Measurements from ENCODE around the gene TMEM125. TPM values are rescaled to one million over a fixed set of nuclear protein-coding genes. Genes with fewer than 3 reads are reported as not detected.
A peak's percentile ranks its signal among the peaks of the same experiment; 100 is the strongest.

TMEM125 gene
- total and polyA plus RNA-seq, 9 of the 15 experiments (the other 6 are each of a cell fraction or from before 2014, with no cell fraction given), result 0.07 to 0.08 TPM; not detected in 7

- TF ChIP-seq ZBTB40 (IDR thresholded peaks at IDR 0.05) (no peak), ZBTB40 (CRISPR knock-in tag; IDR thresholded peaks at IDR 0.05) (no peak), CBX2 (IDR thresholded peaks at IDR 0.05; ENCODE audit: insufficient read depth, low read length, poor library complexity, severe bottlenecking) (no peak), MAZ (CRISPR knock-in tag; conservative IDR thresholded peaks at IDR 0.05 in 1 of 2, IDR thresholded peaks at IDR 0.05 in 1 of 2) (peak in 1 of 2 experiments; percentile 42; a peak in 1 of 4 replicates), REST (IDR thresholded peaks at IDR 0.05; ENCODE audit: borderline replicate concordance) (peak; percentile 85), REST (CRISPR knock-in tag; IDR thresholded peaks at IDR 0.05; ENCODE audit: low read depth) (no peak), CC2D1A (IDR thresholded peaks at IDR 0.05) (0 out of 2 replicates have a peak, but pooled peaks have one; percentile 37), ZNF583 (CRISPR knock-in tag; IDR thresholded peaks at IDR 0.05) (no peak), MEF2A (IDR thresholded peaks at IDR 0.05; ENCODE audit: control insufficient read depth, low read depth, low read length) (no peak), ATF2 (CRISPR knock-in tag; IDR thresholded peaks at IDR 0.05) (no peak)
Measured at GRCh38 chr1:43238085-43238484, 31.7 kb upstream of the TMEM125 start (continued).
